ENCODE measurements around the gene S100Z.
"Not testable (repeated sequence)": the region's sequence is repeated elsewhere in the genome, so short reads cannot be mapped to it uniquely, and the experiment has no call there.

Gene S100Z

GRCh38 chr5:76816110-76816831 lies 33.5 kb upstream of the S100Z start:
- H3K4me3 ChIP-seq (ENCODE audit: control insufficient read depth, low read depth, low read length), result no peak overlapping the region
- DNase-seq (ENCODE audit: low read depth), result peak; percentile 82
- TF ChIP-seq CTCF (conservative IDR thresholded peaks at IDR 0.05; ENCODE audit: control insufficient read depth, insufficient read depth, low read depth, low read length), result no peak

GRCh38 chr5:76818844-76819831 lies 30.7 kb upstream of the S100Z start, which contains the start of gene F2RL1:
TSS of gene F2RL1 (plus strand) at chr5:76819030. CDS start at chr5:76819183, 153 bp downstream.
- TF ChIP-seq CTCF (conservative IDR thresholded peaks at IDR 0.05; ENCODE audit: control insufficient read depth, insufficient read depth, low read depth, low read length), result no peak
- peak within 1 kb of the TSS; percentile 72 for H3K4me3 ChIP-seq (ENCODE audit: control insufficient read depth, low read depth, low read length)
- DNase-seq (ENCODE audit: low read depth), result peak; percentile 68

- H3K4me3 ChIP-seq (ENCODE audit: control insufficient read depth, low read depth, low read length), result peak overlapping the region; percentile 72
- TF ChIP-seq CTCF (conservative IDR thresholded peaks at IDR 0.05; ENCODE audit: control insufficient read depth, insufficient read depth, low read depth, low read length), result no peak
- no peak for DNase-seq (ENCODE audit: low read depth)
Measured at GRCh38 chr5:76819851-76820525, 29.8 kb upstream of the S100Z start.

GRCh38 chr5:76820526-76820890 lies 29.3 kb upstream of the S100Z start:
- no peak for TF ChIP-seq CTCF (conservative IDR thresholded peaks at IDR 0.05; ENCODE audit: control insufficient read depth, insufficient read depth, low read depth, low read length)
- DNase-seq (ENCODE audit: low read depth), result peak; percentile 39
- H3K4me3 ChIP-seq (ENCODE audit: control insufficient read depth, low read depth, low read length), result peak overlapping the region; percentile 72

GRCh38 chr5:76821136-76821535 lies 28.7 kb upstream of the S100Z start:
- no peak for DNase-seq (ENCODE audit: low read depth)
- no peak overlapping the region for H3K4me3 ChIP-seq (ENCODE audit: control insufficient read depth, low read depth, low read length)
- no peak for TF ChIP-seq CTCF (conservative IDR thresholded peaks at IDR 0.05; ENCODE audit: control insufficient read depth, insufficient read depth, low read depth, low read length)

- H3K4me3 ChIP-seq (ENCODE audit: control insufficient read depth, low read depth, low read length); DNase-seq (ENCODE audit: low read depth): not testable (repeated sequence)
Measured at GRCh38 chr5:76822105-76822731, 27.6 kb upstream of the S100Z start.

- not testable (repeated sequence) for DNase-seq (ENCODE audit: low read depth); H3K4me3 ChIP-seq (ENCODE audit: control insufficient read depth, low read depth, low read length)
Measured at GRCh38 chr5:76826416-76826815, 23.4 kb upstream of the S100Z start.
